AG04449 (cell line): ENCODE measurements around the gene MVK.

Experiments used
- CTCF ChIA-PET: fragments of 350-600 bp; formaldehyde crosslinking; extraction: SDS; loops from one replicate; lab custom pipeline; 2021; ENCODE audit warnings: antibody characterized with exemption; lab: Yijun Ruan, JAX
- POLR2A ChIA-PET: fragments of 400-600, 350-600 bp; formaldehyde crosslinking; extraction: SDS; loops from one replicate; lab custom pipeline; 2020; ENCODE audit warnings: antibody characterized with exemption, inconsistent platforms; lab: Yijun Ruan, JAX
- DNase-seq: peaks from one replicate; pipeline ENCODE4 v3.0.0-alpha.2; 2010; ENCODE audit warnings: low read depth, low spot score
- H3K4me3 ChIP-seq: 2 replicates; pipeline ENCODE4 v1.5.1; 2011; ENCODE audit warnings: low read depth, mild to moderate bottlenecking, control low read depth, low read length
- TF ChIP-seq, protein P1 (sequence below): IDR thresholded peaks from one replicate; pipeline ENCODE4 v1.5.1; 2011; ENCODE audit warnings: mild to moderate bottlenecking, moderate library complexity, low read length, control low read depth, inconsistent platforms; ENCODE audit not compliant: insufficient read depth; ENCODE audit errors: missing control alignments

Gene MVK

GRCh38 chr12:109624467-109624866, 50.9 kb downstream of the MVK start:
- CTCF ChIA-PET, result interaction anchor here (0.9 kb wide), 1 partner anchor 192 kb away, joined by 3 read pairs; no protein-coding TSS in a partner anchor
- POLR2A ChIA-PET, result no interaction called here
- TF ChIP-seq, protein P1, sequence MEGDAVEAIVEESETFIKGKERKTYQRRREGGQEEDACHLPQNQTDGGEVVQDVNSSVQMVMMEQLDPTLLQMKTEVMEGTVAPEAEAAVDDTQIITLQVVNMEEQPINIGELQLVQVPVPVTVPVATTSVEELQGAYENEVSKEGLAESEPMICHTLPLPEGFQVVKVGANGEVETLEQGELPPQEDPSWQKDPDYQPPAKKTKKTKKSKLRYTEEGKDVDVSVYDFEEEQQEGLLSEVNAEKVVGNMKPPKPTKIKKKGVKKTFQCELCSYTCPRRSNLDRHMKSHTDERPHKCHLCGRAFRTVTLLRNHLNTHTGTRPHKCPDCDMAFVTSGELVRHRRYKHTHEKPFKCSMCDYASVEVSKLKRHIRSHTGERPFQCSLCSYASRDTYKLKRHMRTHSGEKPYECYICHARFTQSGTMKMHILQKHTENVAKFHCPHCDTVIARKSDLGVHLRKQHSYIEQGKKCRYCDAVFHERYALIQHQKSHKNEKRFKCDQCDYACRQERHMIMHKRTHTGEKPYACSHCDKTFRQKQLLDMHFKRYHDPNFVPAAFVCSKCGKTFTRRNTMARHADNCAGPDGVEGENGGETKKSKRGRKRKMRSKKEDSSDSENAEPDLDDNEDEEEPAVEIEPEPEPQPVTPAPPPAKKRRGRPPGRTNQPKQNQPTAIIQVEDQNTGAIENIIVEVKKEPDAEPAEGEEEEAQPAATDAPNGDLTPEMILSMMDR, result no peak
- no peak overlapping the region for H3K4me3 ChIP-seq
- no peak for DNase-seq

DNA sequence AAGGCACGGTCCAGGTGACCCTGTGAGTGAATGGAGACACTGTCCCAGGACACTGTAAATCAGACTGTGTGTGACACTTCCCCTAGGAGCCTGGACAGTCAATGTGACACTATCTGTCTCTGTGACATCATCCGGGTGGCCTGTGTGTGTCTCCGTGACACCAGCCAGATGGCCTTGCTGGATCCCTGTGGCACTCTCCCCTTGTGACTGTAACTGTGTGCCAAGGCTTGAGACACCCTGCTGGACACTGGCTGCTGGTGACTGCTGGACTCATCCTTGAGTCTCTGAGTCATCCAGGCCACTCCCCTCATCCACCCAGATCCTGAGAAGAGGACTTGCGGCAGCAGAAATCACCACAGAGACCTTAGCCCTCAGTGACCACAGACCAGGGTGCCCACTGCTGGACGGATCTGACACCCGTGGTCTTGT, 51.6 kb downstream of the MVK start:
- POLR2A ChIA-PET, result no interaction called here
- CTCF ChIA-PET, result no interaction called here
- H3K4me3 ChIP-seq, result no peak overlapping the region
- DNase-seq, result no peak
- TF ChIP-seq, protein P1, result no peak

DNA sequence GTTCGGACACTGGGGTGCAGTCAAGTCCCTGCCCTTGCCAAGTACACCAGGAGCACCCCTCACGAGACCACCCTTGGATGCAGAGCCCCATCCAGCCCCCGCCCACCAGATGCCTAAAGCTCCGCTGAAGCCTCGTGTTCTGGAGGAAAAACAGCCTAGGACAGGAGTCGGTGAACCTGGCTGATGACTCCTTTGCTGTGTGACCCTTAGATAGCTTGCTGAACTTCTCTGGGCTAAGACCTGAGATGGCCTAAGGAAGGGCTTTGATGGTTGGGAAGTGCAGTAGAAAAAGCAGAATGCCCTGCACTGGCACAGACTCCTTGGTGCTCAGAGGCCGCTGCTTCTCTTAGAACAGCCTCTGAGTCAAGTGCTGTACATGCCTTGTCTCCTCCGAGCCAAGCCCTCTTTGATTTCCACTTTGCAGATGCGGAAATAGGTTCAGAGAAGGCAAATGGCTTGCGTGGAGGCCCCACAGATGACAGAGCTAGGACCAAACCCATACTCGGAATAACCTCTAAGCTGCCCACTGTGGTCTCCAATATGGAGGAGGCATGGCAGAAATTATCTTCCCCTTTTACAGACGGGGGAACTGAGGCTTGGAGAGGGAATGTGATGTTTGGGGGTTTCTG, 52.3 kb downstream of the MVK start:
- POLR2A ChIA-PET, result no interaction called here
- no peak for DNase-seq
- TF ChIP-seq, protein P1, result no peak
- CTCF ChIA-PET, result no interaction called here
- no peak overlapping the region for H3K4me3 ChIP-seq

DNA sequence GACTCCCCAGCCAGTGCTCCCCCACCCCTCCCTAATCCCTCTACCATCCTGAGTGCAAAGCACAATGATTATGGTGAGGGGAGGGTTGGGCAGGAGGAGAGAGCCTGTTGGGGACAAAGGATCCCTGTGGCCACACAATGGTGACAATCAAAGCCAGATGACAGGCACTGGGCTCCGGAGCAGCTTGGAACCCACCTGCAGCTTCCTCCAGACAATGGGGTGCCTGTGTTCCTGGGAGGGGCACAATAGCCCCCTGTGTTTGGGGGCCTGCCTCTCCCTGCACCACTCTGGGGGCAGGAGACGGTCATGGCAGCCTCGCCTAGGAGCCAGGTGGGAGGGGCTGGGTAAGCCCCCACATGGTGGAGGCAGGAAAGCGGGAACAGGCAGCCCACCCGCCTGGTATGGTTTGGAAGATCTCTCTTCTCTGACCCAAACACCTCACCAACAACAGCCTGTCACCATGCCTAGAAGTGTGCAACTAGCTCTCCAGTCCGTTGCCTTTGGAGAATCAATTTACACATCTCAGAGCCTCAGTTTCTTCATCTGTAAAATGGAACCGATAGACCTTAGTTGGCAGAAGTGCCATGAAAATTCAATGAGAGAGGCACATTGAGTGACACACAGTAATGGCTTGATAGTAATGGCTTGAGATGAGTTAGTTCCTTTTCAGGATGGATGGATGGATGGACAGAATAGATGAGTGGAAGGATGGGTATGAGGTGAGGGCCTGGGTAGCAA, 53.0 kb downstream of the MVK start:
- DNase-seq, result no peak
- CTCF ChIA-PET, result no interaction called here
- POLR2A ChIA-PET, result no interaction called here
- TF ChIP-seq, protein P1, result no peak
- H3K4me3 ChIP-seq, result no peak overlapping the region

DNA sequence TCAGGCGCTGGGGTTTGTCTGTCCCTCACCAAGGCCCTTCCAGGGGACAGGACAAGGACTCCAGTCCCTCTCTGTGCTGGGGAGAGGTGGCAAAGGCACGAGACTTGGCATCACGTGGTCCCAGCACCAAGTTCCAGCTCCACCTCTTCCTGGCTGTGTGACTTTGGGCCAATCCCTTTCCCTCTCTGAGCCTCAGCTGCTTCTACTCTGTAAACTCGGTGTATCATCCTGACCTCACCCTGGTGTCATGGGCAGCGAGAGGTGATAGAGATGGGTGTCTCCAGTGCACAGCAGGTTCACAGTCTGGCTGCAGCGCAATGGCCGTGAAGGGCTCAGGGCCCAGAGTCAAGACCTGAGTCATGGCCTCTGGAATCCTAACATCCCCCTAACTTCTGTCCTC, 54.0 kb downstream of the MVK start:
- ChIA-PET POLR2A (no interaction called here), CTCF (interaction anchor here (1.5 kb wide), 1 partner anchor 33 kb away, joined by 3 read pairs; no protein-coding TSS in a partner anchor)
- DNase-seq, result no peak
- TF ChIP-seq, protein P1, result no peak
- no peak overlapping the region for H3K4me3 ChIP-seq

DNA sequence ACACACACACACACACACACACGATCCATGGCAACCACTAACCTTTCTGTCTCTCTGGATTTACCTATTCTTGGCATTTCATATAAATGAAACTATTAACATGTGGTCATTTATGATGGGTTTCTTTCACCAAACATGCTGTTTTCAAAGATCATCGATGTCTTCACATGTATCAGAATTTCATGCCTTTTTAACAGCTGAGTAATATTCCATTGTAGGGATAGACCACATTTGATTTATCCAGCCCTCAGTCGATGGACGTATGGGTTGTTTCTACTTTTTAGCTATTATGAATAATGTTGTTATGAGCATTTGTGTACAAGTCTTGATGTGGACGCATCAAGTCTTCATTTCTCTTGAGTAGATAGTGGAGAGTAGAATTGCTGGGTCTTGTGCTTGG, 56.5 kb downstream of the MVK start:
- POLR2A ChIA-PET, result no interaction called here
- no peak for DNase-seq
- TF ChIP-seq, protein P1, result no peak
- CTCF ChIA-PET, result interaction anchor here (1.6 kb wide), 1 partner anchor 9 kb away, joined by 4 read pairs; no protein-coding TSS in a partner anchor
- no peak overlapping the region for H3K4me3 ChIP-seq
